ENCODE data around the gene FER.

- TF ChIP-seq POLR2A (IDR thresholded peaks at IDR 0.05) (no peak), CTCF (IDR thresholded peaks at IDR 0.05) (no peak), POLR2AphosphoS5 (IDR thresholded peaks at IDR 0.05; ENCODE audit: insufficient read depth in 1 of 2, low read depth in 1 of 2) (no peak)
These were observed 54.1 kb downstream of the FER start for GRCh38 chr5:108801776-108802175.
